Urinary bladder (tissue), 4 donors: Measurements from ENCODE around the gene LY9. TPM values are rescaled to one million over a fixed set of nuclear protein-coding genes. Genes with fewer than 3 reads are reported as not detected.
"Not testable (repeated sequence)": the region's sequence is repeated elsewhere in the genome, so short reads cannot be mapped to it uniquely, and the experiment has no call there.

Experiments used
- DNase-seq: peaks from one replicate; pipeline ENCODE4 v3.0.0-alpha.2; 2015; ENCODE audit errors: extremely low spot score
- H3K27ac ChIP-seq: one replicate; pipeline ENCODE4 v1.5.1; 2013; ENCODE audit warnings: low read depth, mild to moderate bottlenecking, moderate library complexity
- H3K36me3 ChIP-seq: one replicate; pipeline ENCODE4 v1.6.1; 2013; ENCODE audit warnings: mild to moderate bottlenecking, moderate library complexity; ENCODE audit not compliant: insufficient read depth
- H3K4me1 ChIP-seq: one replicate; pipeline ENCODE4 v1.6.1; 2013; ENCODE audit warnings: mild to moderate bottlenecking, moderate library complexity; ENCODE audit not compliant: insufficient read depth
- H3K4me3 ChIP-seq: one replicate; pipeline ENCODE4 v1.5.1; 2013; ENCODE audit warnings: low read depth, low read length
- whole genome bisulfite sequencing: extraction: QIAGEN DNeasy Blood & Tissue Kit; methylation state at CpG from one replicate; pipeline ENCODE4 v1.1.7; 2013; 5-methylcytosine and 5-hydroxymethylcytosine counted together
- polyA plus RNA-seq: library from polyadenylated mRNA; stranded (reverse); fragments of 200-250 nt; gene quantifications from one replicate; pipeline ENCODE4 v1.2.3, GENCODE V29; 2013
- total RNA-seq: library from RNA; depleted of rRNA; stranded (reverse); fragments of >200 nt; gene quantifications from one replicate; pipeline ENCODE4 v1.2.3, GENCODE V29; 2014
- donor health status: healthy with polysubstance abuse.
- donor health status: healthy.

Gene LY9
- total and polyA plus RNA-seq, 2 donors = 0.11 to 0.49 TPM

GRCh38 chr1:160863061-160863773 is 67.2 kb downstream of the LY9 start:
- Histone ChIP-seq H3K4me1 (no peaks in the 10 kb centered on the region), H3K36me3 (no peaks in the 10 kb centered on the region), H3K4me3 (no peak overlapping the region), H3K27ac (no peak overlapping the region)
- WGBS = 86% methylated on average over 11 of the region's 11 CpGs
- no peak for DNase-seq

GRCh38 chr1:160863774-160864131 is 67.8 kb downstream of the LY9 start:
- no peak overlapping the region for H3K27ac ChIP-seq
- H3K4me3 ChIP-seq = no peak overlapping the region
- H3K36me3 ChIP-seq = no peaks in the 10 kb centered on the region
- no peaks in the 10 kb centered on the region for H3K4me1 ChIP-seq
- DNase-seq = no peak
- WGBS = 75% methylated on average over 4 of the region's 4 CpGs

DNA sequence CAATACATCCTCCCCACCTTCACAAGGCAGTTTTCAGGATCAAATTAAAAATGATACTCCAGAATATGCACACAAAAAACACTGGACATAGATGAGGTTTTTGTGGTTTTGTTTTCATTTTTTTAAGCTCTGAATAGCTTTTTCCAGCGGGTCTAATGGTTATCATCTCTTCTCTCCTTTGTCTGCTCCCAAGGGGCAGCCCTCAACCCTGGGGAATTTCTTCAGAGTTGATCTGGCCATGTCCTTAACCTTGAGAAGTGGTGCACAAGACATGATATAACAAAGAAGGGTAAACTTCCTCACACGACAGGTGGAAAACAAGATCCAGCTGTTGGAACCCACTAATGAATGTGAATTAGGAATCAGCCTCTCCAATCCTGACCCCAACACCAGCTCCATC is 68.2 kb downstream of the LY9 start:
- WGBS = 57% methylated on average over 2 of the region's 2 CpGs
- Histone ChIP-seq H3K36me3 (no peaks in the 10 kb centered on the region), H3K4me1 (no peaks in the 10 kb centered on the region), H3K4me3 (no peak overlapping the region), H3K27ac (no peak overlapping the region)
- no peak for DNase-seq

GRCh38 chr1:160865337-160865736 is 69.4 kb downstream of the LY9 start:
- Histone ChIP-seq H3K4me3 (no peak overlapping the region), H3K36me3 (no peaks in the 10 kb centered on the region), H3K4me1 (no peaks in the 10 kb centered on the region), H3K27ac (no peak overlapping the region)
- WGBS = 67% methylated on average over 5 of the region's 5 CpGs
- no peak for DNase-seq

- Histone ChIP-seq H3K4me3 (no peak overlapping the region), H3K4me1 (no peaks in the 10 kb centered on the region), H3K36me3 (no peaks in the 10 kb centered on the region), H3K27ac (no peak overlapping the region)
- no peak for DNase-seq
These were observed 70.2 kb downstream of the LY9 start for GRCh38 chr1:160866001-160866694.

GRCh38 chr1:160866695-160867260 is 70.8 kb downstream of the LY9 start:
- H3K36me3 ChIP-seq = no peaks in the 10 kb centered on the region
- 32% methylated on average over 6 of the region's 6 CpGs for WGBS
- H3K4me3 ChIP-seq = no peak overlapping the region
- DNase-seq = no peak
- no peaks in the 10 kb centered on the region for H3K4me1 ChIP-seq
- no peak overlapping the region for H3K27ac ChIP-seq

GRCh38 chr1:160867651-160868050 is 71.7 kb downstream of the LY9 start:
- 38% methylated on average over 4 of the region's 4 CpGs for WGBS
- H3K27ac ChIP-seq, H3K4me3 ChIP-seq, H3K4me1 ChIP-seq, DNase-seq, H3K36me3 ChIP-seq: not testable (repeated sequence)

DNA sequence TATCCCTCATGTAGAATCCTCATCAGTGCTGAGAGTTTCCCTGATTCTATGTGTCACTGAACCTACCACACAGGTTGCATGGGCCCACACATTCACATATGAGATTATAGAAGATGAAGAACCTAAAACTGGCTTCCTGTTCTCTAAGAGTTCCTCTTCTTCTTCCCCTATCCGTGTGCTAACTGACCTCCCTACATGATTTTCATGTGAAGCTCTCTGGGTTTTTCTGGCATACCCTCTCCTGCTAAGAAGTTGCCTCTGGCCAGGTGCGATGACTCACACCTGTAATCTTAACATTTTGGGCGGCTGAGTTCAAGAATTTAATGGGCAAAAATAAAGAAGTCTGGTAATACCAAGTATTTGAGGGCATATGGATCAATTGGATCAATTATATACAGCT is 72.2 kb downstream of the LY9 start:
- WGBS = 81% methylated on average over 3 of the region's 3 CpGs
- DNase-seq = no peak
- H3K4me3 ChIP-seq = no peak overlapping the region
- H3K4me1 ChIP-seq = no peaks in the 10 kb centered on the region
- H3K36me3 ChIP-seq = no peaks in the 10 kb centered on the region
- no peak overlapping the region for H3K27ac ChIP-seq

DNA sequence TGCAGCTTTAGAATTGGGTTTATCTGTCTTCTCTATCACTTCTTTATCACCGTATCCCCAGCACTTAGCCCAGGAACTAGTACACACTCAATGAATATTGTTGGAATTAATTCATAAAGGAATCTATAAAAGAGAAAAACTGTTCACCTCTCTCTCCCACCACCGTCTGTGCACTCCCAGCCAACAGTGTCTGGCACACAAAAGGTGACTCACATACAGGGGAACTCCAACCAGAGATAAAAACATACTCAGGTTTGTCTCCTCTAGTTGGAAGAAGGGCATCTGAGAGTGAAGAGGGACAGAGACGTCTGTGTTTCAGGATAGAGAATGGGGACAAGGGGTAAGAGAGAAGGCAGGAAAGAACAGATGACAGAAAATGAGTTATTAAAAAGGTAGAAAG is 79.0 kb downstream of the LY9 start:
- Histone ChIP-seq H3K27ac (no peak overlapping the region), H3K36me3 (no peaks in the 10 kb centered on the region), H3K4me1 (no peaks in the 10 kb centered on the region), H3K4me3 (no peak overlapping the region)
- WGBS = 58% methylated on average over 3 of the region's 3 CpGs
- DNase-seq = no peak

GRCh38 chr1:160875591-160875990 is 79.6 kb downstream of the LY9 start:
- H3K27ac ChIP-seq, H3K36me3 ChIP-seq, H3K4me3 ChIP-seq, H3K4me1 ChIP-seq, DNase-seq: not testable (repeated sequence)
- WGBS = 77% methylated on average over 4 of the region's 4 CpGs

DNA sequence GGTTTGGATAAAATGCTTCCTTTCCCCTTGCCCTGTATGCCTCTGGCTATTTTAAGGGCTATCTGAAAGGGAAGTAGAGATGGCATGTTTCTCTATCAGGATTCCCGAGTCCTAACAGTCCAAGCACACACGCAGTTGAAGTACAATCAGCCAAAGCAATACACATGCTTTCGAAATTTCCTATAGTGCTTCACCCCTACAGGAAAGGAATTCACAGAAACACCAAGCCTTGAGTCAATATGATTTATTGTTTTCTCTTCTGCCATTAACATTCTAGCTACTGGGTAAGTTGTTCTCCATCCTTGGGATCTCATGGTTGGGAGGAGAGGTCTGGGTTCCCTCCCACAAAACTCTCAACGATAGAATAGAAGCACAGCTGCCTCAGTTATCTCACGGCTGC is 80.3 kb downstream of the LY9 start:
- Histone ChIP-seq H3K36me3 (no peaks in the 10 kb centered on the region), H3K4me3 (no peak overlapping the region), H3K27ac (no peak overlapping the region), H3K4me1 (no peaks in the 10 kb centered on the region)
- WGBS = 75% methylated on average over 5 of the region's 5 CpGs
- no peak for DNase-seq

DNA sequence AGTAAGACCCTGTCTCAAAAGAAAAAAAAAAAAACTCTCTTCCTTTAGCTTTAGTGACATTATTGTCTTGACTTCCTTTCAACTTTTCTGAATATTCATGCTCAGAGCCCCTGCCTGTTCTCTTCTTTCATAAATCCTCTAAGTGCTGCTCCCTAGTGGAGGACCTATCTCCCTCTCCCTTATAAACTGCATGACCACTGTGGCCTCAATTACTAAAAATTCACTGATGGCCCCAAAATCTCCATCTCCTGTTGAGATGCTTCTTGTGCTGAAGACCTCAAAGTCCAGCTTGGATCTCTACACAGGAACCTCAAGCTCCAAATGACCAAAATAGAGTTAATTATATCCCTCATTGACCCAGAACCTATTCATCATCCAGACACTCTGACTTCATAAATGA is 81.2 kb downstream of the LY9 start:
- H3K4me3 ChIP-seq = no peak overlapping the region
- H3K4me1 ChIP-seq = no peaks in the 10 kb centered on the region
- DNase-seq = no peak
- H3K36me3 ChIP-seq = no peaks in the 10 kb centered on the region
- H3K27ac ChIP-seq = no peak overlapping the region
